ENCODE measurements around the gene FSHR.

GRCh38 chr2:49110571-49110970 lies 43.7 kb downstream of the FSHR start:
- no peak for TF ChIP-seq CTCF (IDR thresholded peaks at IDR 0.05; ENCODE audit: extremely low read depth in 1 of 2, insufficient read depth in 1 of 2, low read depth in 1 of 2, low read length in 2 of 2)
- TF ChIP-seq POLR2A (IDR thresholded peaks at IDR 0.05; ENCODE audit: low read depth, low read length): no peak
- no peak for TF ChIP-seq FOS (IDR thresholded peaks at IDR 0.05; ENCODE audit: borderline replicate concordance, insufficient read depth, low read length)
- TF ChIP-seq EZH2 (IDR thresholded peaks at IDR 0.05; ENCODE audit: borderline replicate concordance, low read depth, low read length, severe bottlenecking): no peak
- TF ChIP-seq MAX (IDR thresholded peaks at IDR 0.05; ENCODE audit: insufficient read depth, insufficient read length): no peak
- TF ChIP-seq MYC (IDR thresholded peaks at IDR 0.05; ENCODE audit: low read depth, low read length): no peak
- TF ChIP-seq POLR2AphosphoS5 (IDR thresholded peaks at IDR 0.05; ENCODE audit: insufficient read depth, low read depth, low read length): no peak
- no peak for TF ChIP-seq GATA2 (IDR thresholded peaks at IDR 0.05; ENCODE audit: insufficient read depth, insufficient read length, low read depth, low read length)

Data from endothelial cell of umbilical vein (primary cell).